ENCODE results near the gene PRDM5. TPM values are rescaled to one million over a fixed set of nuclear protein-coding genes. Genes with fewer than 3 reads are reported as not detected.

PRDM5 gene
- total RNA-seq, 1 experiment from 2014 or later: 7.1 TPM

GRCh38 chr4:120842031-120842430, 80.5 kb downstream of the PRDM5 start:
- DNase-seq (ENCODE audit: low spot score): no peak
- ChIA-PET POLR2A (ENCODE audit: low non-redundant PET) (no interaction called here), CTCF (no interaction called here)
- H3K4me3 ChIP-seq (ENCODE audit: low read depth, low read length, poor library complexity, severe bottlenecking): no peak overlapping the region
- no peak overlapping the region for H3K27ac ChIP-seq (ENCODE audit: low read depth, low read length, poor library complexity, severe bottlenecking)
- TF ChIP-seq EZH2 (IDR thresholded peaks at IDR 0.05; ENCODE audit: borderline replicate concordance, low read depth, low read length, poor library complexity, severe bottlenecking): no peak
- TF ChIP-seq, protein P1, sequence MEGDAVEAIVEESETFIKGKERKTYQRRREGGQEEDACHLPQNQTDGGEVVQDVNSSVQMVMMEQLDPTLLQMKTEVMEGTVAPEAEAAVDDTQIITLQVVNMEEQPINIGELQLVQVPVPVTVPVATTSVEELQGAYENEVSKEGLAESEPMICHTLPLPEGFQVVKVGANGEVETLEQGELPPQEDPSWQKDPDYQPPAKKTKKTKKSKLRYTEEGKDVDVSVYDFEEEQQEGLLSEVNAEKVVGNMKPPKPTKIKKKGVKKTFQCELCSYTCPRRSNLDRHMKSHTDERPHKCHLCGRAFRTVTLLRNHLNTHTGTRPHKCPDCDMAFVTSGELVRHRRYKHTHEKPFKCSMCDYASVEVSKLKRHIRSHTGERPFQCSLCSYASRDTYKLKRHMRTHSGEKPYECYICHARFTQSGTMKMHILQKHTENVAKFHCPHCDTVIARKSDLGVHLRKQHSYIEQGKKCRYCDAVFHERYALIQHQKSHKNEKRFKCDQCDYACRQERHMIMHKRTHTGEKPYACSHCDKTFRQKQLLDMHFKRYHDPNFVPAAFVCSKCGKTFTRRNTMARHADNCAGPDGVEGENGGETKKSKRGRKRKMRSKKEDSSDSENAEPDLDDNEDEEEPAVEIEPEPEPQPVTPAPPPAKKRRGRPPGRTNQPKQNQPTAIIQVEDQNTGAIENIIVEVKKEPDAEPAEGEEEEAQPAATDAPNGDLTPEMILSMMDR (conservative IDR thresholded peaks at IDR 0.05; ENCODE audit: low read depth, low read length): no peak
- intact Hi-C loops (cut with micrococcal nuclease; ENCODE audit: unreplicated experiment): no loop called here
- no peaks in the 10 kb centered on the region for H3K4me1 ChIP-seq (ENCODE audit: insufficient read depth, low read length, poor library complexity, severe bottlenecking)
- H3K36me3 ChIP-seq (ENCODE audit: insufficient read depth, low read length, poor library complexity, severe bottlenecking): no peaks in the 10 kb centered on the region
- BruUV-seq (replicated peaks): no TSS peak
- H3K27me3 ChIP-seq (replicated peaks; ENCODE audit: insufficient read depth, low read depth, low read length, poor library complexity): no peaks in the 10 kb centered on the region
- no peaks in the 10 kb centered on the region for H3K9me3 ChIP-seq (ENCODE audit: low read depth, low read length, poor library complexity, severe bottlenecking)

- Histone ChIP-seq H3K4me1 (ENCODE audit: insufficient read depth, low read length, poor library complexity, severe bottlenecking) (no peaks in the 10 kb centered on the region), H3K27ac (ENCODE audit: low read depth, low read length, poor library complexity, severe bottlenecking) (no peak overlapping the region), H3K4me3 (ENCODE audit: low read depth, low read length, poor library complexity, severe bottlenecking) (no peak overlapping the region), H3K9me3 (ENCODE audit: low read depth, low read length, poor library complexity, severe bottlenecking) (no peaks in the 10 kb centered on the region), H3K27me3 (replicated peaks; ENCODE audit: insufficient read depth, low read depth, low read length, poor library complexity) (no peaks in the 10 kb centered on the region), H3K36me3 (ENCODE audit: insufficient read depth, low read length, poor library complexity, severe bottlenecking) (no peaks in the 10 kb centered on the region)
- no peak for DNase-seq (ENCODE audit: low spot score)
- CTCF ChIA-PET: no interaction called here
- no TSS peak for BruUV-seq (replicated peaks)
- no peak for TF ChIP-seq EZH2 (IDR thresholded peaks at IDR 0.05; ENCODE audit: borderline replicate concordance, low read depth, low read length, poor library complexity, severe bottlenecking)
- TF ChIP-seq, protein P1 (conservative IDR thresholded peaks at IDR 0.05; ENCODE audit: low read depth, low read length): no peak
- intact Hi-C loops (cut with micrococcal nuclease; ENCODE audit: unreplicated experiment): no loop called here
- POLR2A ChIA-PET (ENCODE audit: low non-redundant PET): no interaction called here
Measured at GRCh38 chr4:120841580-120841979, 80.9 kb downstream of the PRDM5 start.

- Histone ChIP-seq H3K27ac (ENCODE audit: low read depth, low read length, poor library complexity, severe bottlenecking) (no peak overlapping the region), H3K9me3 (ENCODE audit: low read depth, low read length, poor library complexity, severe bottlenecking) (no peaks in the 10 kb centered on the region), H3K27me3 (replicated peaks; ENCODE audit: insufficient read depth, low read depth, low read length, poor library complexity) (no peaks in the 10 kb centered on the region), H3K4me3 (ENCODE audit: low read depth, low read length, poor library complexity, severe bottlenecking) (no peak overlapping the region), H3K4me1 (ENCODE audit: insufficient read depth, low read length, poor library complexity, severe bottlenecking) (no peaks in the 10 kb centered on the region), H3K36me3 (ENCODE audit: insufficient read depth, low read length, poor library complexity, severe bottlenecking) (no peaks in the 10 kb centered on the region)
- no TSS peak for BruUV-seq (replicated peaks)
- TF ChIP-seq, protein P1 (conservative IDR thresholded peaks at IDR 0.05; ENCODE audit: low read depth, low read length): no peak
- no peak for TF ChIP-seq EZH2 (IDR thresholded peaks at IDR 0.05; ENCODE audit: borderline replicate concordance, low read depth, low read length, poor library complexity, severe bottlenecking)
- CTCF ChIA-PET: no interaction called here
- no peak for DNase-seq (ENCODE audit: low spot score)
- intact Hi-C loops (cut with micrococcal nuclease; ENCODE audit: unreplicated experiment): no loop called here
- POLR2A ChIA-PET (ENCODE audit: low non-redundant PET): no interaction called here
Measured at GRCh38 chr4:120839974-120840751, 82.4 kb downstream of the PRDM5 start.

Data from A673 (cell line).